K562 (cell line): ENCODE results near the gene SLMAP. TPM values are rescaled to one million over a fixed set of nuclear protein-coding genes. Genes with fewer than 3 reads are reported as not detected.
A peak's percentile ranks its signal among the peaks of the same experiment; 100 is the strongest.
"Not testable (repeated sequence)": the region's sequence is repeated elsewhere in the genome, so short reads cannot be mapped to it uniquely, and the experiment has no call there.

Experiments used
- ATAC-seq: fragments of 200-7000 bp; cut with Tn5 transposase; 3 replicates; pipeline ENCODE4 v1.9.1; 2020; ENCODE audit warnings: moderate library complexity
- BruUV-seq: library from RNA; stranded (reverse); fragments of 400-500 nt; replicated peaks from 2 replicates; lab custom pipeline; 2021; lab: Mats Ljungman, UMichigan
- CTCF ChIA-PET: fragments of 300-600 bp; formaldehyde crosslinking; extraction: SDS; loops from one replicate; lab custom pipeline; 2021; ENCODE audit warnings: low intra/inter-chr PET ratio; lab: Yijun Ruan, JAX
- POLR2A ChIA-PET: fragments of 300-600, 350-650 bp; sonication (Branson Sonifier 250); formaldehyde crosslinking; extraction: SDS; loops from one replicate; lab custom pipeline; 2021; ENCODE audit warnings: antibody characterized with exemption, inconsistent platforms; lab: Yijun Ruan, JAX
- DNase-seq, 4 experiments: peaks; one replicate each; pipeline versions ENCODE4 v3.0.0 to v3.0.0-alpha.2; 2011 to 2018; ENCODE audit warnings: low spot score in 3 of 4, mixed read lengths in 3 of 4; ENCODE audit errors: extremely low read depth in 1 of 4
- FAIRE-seq: peaks from 2 replicates; lab custom pipeline; 2011; peaks lifted over from hg19 to GRCh38; lab: Jason Lieb, UNC
- H2AFZ ChIP-seq: 2 replicates; pipeline ENCODE4 v1.6.0; 2011; ENCODE audit warnings: low read depth, low read length, control low read depth, inconsistent platforms
- H3K27ac ChIP-seq: fragments of 200-600 bp; 3 replicates; pipeline ENCODE4 v1.8.0; 2011; ENCODE audit warnings: low read depth, mild to moderate bottlenecking, control low read depth, inconsistent platforms, low read length, moderate library complexity, mixed read lengths; ENCODE audit errors: extremely low read depth
- H3K27me3 ChIP-seq, 2 experiments: fragments of 300-600 bp in 1 of 2; 2 replicates in 1 of 2; 3 replicates in 1 of 2; pipeline versions ENCODE4 v1.6.0 to v1.8.0; 2011; ENCODE audit warnings: inconsistent platforms in 2 of 2, low read length in 2 of 2, mild to moderate bottlenecking in 1 of 2, mixed read lengths in 1 of 2, moderate library complexity in 1 of 2; ENCODE audit not compliant: control insufficient read depth in 2 of 2, insufficient read depth in 2 of 2
- H3K36me3 ChIP-seq: fragments of 300-600 bp; 3 replicates; pipeline ENCODE4 v1.8.0; 2011; ENCODE audit warnings: mild to moderate bottlenecking, low read length, inconsistent platforms; ENCODE audit not compliant: control insufficient read depth, insufficient read depth
- H3K4me1 ChIP-seq, 2 experiments: fragments of 200-600 bp in 1 of 2; replicated peaks in 1 of 2; 2 replicates in 1 of 2; 3 replicates in 1 of 2; pipeline versions ENCODE4 v1.5.1 to v1.8.0; 2011; ENCODE audit warnings: inconsistent platforms in 2 of 2, low read length in 2 of 2, mild to moderate bottlenecking in 1 of 2, mixed read lengths in 1 of 2, moderate library complexity in 1 of 2; ENCODE audit not compliant: control insufficient read depth in 2 of 2, insufficient read depth in 2 of 2
- H3K4me2 ChIP-seq: 2 replicates; pipeline ENCODE4 v1.6.1; 2011; ENCODE audit warnings: low read length, control low read depth, inconsistent platforms, mixed read lengths; ENCODE audit not compliant: insufficient read depth
- H3K4me3 ChIP-seq: fragments of 200-600 bp; sonication (generic), shearing (Covaris generic); 2 replicates; pipeline ENCODE4 v1.5.1; 2016; ENCODE audit warnings: control low read depth, inconsistent platforms
- H3K79me2 ChIP-seq: fragments of 200-600 bp; 3 replicates; pipeline ENCODE4 v1.8.0; 2011; ENCODE audit warnings: low read length, inconsistent platforms; ENCODE audit not compliant: control insufficient read depth, insufficient read depth
- H3K9ac ChIP-seq, 2 experiments: 2 replicates each; pipeline versions ENCODE4 v1.6.0 to v1.6.1; 2011; ENCODE audit warnings: low read depth in 2 of 2, low read length in 2 of 2, control low read depth in 1 of 2, inconsistent platforms in 1 of 2, mild to moderate bottlenecking in 1 of 2, mixed read lengths in 1 of 2; ENCODE audit not compliant: insufficient read depth in 1 of 2
- H3K9me1 ChIP-seq: one replicate; pipeline ENCODE4 v1.6.0; 2011; ENCODE audit warnings: inconsistent platforms, mild to moderate bottlenecking, low read length, moderate library complexity; ENCODE audit not compliant: control insufficient read depth, insufficient read depth
- H3K9me3 ChIP-seq: replicated peaks from 2 replicates; pipeline ENCODE4 v1.5.1; 2011; ENCODE audit warnings: low read depth, low read length, inconsistent platforms; ENCODE audit not compliant: control insufficient read depth, insufficient read depth
- H4K20me1 ChIP-seq: replicated peaks from 2 replicates; pipeline ENCODE4 v1.6.1; 2011; ENCODE audit warnings: low read length, inconsistent platforms, mixed read lengths; ENCODE audit not compliant: control insufficient read depth, insufficient read depth
- KDM1A ChIP-seq, 2 experiments: fragments of 450-650 bp; IDR thresholded peaks; 2 replicates each; pipeline ENCODE4 v1.6.1; 2016; ENCODE audit warnings: mild to moderate bottlenecking in 2 of 2
- KDM5B ChIP-seq: fragments of 200-600 bp; sonication (generic); IDR thresholded peaks from 2 replicates; pipeline ENCODE4 v1.6.1; 2012; ENCODE audit warnings: low read depth, mild to moderate bottlenecking, moderate library complexity, low read length, control low read depth, inconsistent platforms; ENCODE audit not compliant: insufficient replicate concordance
- NCOA6 ChIP-seq: fragments of 450-650 bp; IDR thresholded peaks from 2 replicates; pipeline ENCODE4 v1.6.1; 2017; ENCODE audit warnings: mild to moderate bottlenecking
- PHF21A ChIP-seq: fragments of 450-650 bp; IDR thresholded peaks from 2 replicates; pipeline ENCODE4 v1.6.1; 2017; ENCODE audit warnings: low read depth, borderline replicate concordance
- ZNF146 ChIP-seq: IDR thresholded peaks from one replicate; pipeline ENCODE4 v1.6.1; 2018; ENCODE audit warnings: missing compliant biosample characterization; ENCODE audit not compliant: unreplicated experiment
- ZNF311 ChIP-seq: fragments of 250-450 bp; sonication (Bioruptor Pico); IDR thresholded peaks from 2 replicates; pipeline ENCODE4 v1.4.0; 2020; ENCODE audit warnings: mild to moderate bottlenecking, moderate library complexity
- WGBS: fragments of 100-300 bp; shearing (Covaris generic); methylation state at CpG from one replicate; pipeline ENCODE4 v1.1.6; 2016; ENCODE audit warnings: low coverage, mixed read lengths; ENCODE audit not compliant: insufficient coverage; ENCODE audit errors: missing lambda C conversion rate; 5-methylcytosine and 5-hydroxymethylcytosine counted together
- in situ Hi-C: fragments of 300-500 bp; cut with MboI; formaldehyde crosslinking; loops from 4 replicates; pipeline ENCODE4 v1.15.0; 2018; ENCODE audit warnings: inconsistent platforms, mixed read lengths
- intact Hi-C: fragments of 100-400 bp; cut with micrococcal nuclease; formaldehyde crosslinking; loops from 2 replicates; pipeline ENCODE4 v1.14.2; 2022
- polyA plus RNA-seq, 8 experiments: library from polyadenylated mRNA; depleted of rRNA in 4 of 8; stranded (reverse) in 5 of 8; unstranded in 3 of 8; fragments of >200 nt; fragmentation: Nextera tagmentation in 2 of 8; fragmentation: Illumina TruSeq in 1 of 8; extraction: Ambion mirVana in 2 of 8; extraction: Trizol in 1 of 8; gene quantifications; 2 replicates each; pipeline versions ENCODE4 v1.2.1 to v1.2.3, GENCODE V29; 2011 to 2014; ENCODE audit warnings: inconsistent platforms in 1 of 8, missing spikeins in 1 of 8
- total RNA-seq, 7 experiments: library from RNA; depleted of rRNA in 6 of 7; stranded (reverse); fragments of >200 nt in 6 of 7; fragmentation: Illumina TruSeq in 2 of 7; extraction: Trizol in 2 of 7; gene quantifications; 2 replicates each; pipeline versions ENCODE4 v1.2.1 to v1.2.3, GENCODE V29; 2011 to 2021; ENCODE audit warnings: low replicate concordance in 1 of 7
- TF ChIP-seq, protein P1 (sequence below): IDR thresholded peaks from 2 replicates; pipeline ENCODE4 v1.6.1; 2016; ENCODE audit warnings: missing genetic modification characterization, missing compliant biosample characterization

The SLMAP gene
- total and polyA plus RNA-seq, 9 of the 15 experiments (the other 6 are each of a cell fraction or from before 2014, with no cell fraction given) = 12.1 to 50.7 (median 28.3) TPM

DNA sequence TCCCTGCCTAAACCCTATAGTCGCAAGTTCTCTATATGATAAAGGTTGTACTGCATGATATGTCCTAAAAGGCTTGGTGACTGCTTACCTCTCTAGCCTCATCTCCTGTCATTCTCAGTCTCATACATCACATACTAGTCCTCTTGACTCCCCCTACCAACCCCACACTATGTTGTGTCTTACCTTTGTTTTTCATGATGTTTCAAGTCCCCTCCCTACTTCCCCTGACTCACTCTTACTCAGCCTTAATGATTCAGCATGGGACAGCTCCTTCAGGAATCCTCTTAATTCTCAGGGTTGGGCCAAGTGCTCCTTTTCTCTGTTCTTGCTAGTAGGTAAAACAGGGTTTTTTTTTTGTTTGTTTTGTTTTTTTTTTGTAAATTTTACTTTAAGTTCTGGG lies 49.6 kb downstream of the SLMAP start (continued):
- TF ChIP-seq, protein P1, sequence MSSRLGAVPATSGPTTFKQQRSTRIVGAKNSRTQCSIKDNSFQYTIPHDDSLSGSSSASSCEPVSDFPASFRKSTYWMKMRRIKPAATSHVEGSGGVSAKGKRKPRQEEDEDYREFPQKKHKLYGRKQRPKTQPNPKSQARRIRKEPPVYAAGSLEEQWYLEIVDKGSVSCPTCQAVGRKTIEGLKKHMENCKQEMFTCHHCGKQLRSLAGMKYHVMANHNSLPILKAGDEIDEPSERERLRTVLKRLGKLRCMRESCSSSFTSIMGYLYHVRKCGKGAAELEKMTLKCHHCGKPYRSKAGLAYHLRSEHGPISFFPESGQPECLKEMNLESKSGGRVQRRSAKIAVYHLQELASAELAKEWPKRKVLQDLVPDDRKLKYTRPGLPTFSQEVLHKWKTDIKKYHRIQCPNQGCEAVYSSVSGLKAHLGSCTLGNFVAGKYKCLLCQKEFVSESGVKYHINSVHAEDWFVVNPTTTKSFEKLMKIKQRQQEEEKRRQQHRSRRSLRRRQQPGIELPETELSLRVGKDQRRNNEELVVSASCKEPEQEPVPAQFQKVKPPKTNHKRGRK = no peak
- TF ChIP-seq PHF21A (no peak), ZNF311 (CRISPR knock-in tag) (no peak), NCOA6 (no peak), KDM5B (no peak)

DNA sequence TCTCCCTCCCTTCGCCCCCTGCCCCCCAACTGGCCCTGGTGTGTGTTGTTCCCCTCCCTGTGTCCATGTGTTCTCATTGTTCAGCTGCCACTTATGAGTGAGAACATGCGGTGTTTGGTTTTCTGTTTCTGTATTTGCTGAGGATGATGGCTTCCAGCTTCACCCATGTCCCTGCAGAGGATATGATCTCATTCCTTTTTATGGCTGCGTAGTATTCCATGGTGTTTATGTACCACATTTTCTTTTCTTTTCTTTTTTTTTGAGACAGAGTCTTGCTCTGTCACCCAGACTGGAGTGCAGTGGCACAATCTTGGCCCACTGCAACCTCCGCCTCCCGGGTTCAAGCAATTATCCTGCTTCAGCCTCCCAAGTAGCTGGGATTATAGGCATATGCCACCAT lies 50.1 kb downstream of the SLMAP start:
- FAIRE-seq, H3K9ac ChIP-seq, ATAC-seq, H2AFZ ChIP-seq, in situ Hi-C loops, H3K9me1 ChIP-seq, H3K4me3 ChIP-seq, BruUV-seq, H3K27me3 ChIP-seq, H3K9me3 ChIP-seq, DNase-seq, H3K36me3 ChIP-seq, intact Hi-C loops, CTCF ChIA-PET, H3K4me2 ChIP-seq: not testable (repeated sequence)
- peaks cover 79% of the 10 kb centered on the region for H3K79me2 ChIP-seq
- H3K4me1 ChIP-seq = peaks cover 12 to 22% of the 10 kb centered on the region in 2 experiments; a peak in 4 of 5 replicates
- POLR2A ChIA-PET = interaction anchor here (0.7 to 1.0 kb wide), 2 partner anchors 15 to 31 kb away, joined by 3 read pairs; no protein-coding TSS in a partner anchor
- WGBS = 80% methylated on average over 4 of the region's 5 CpGs
- peak; percentile 91 for TF ChIP-seq ZNF146 (CRISPR knock-in tag)
- peak in 1 of 2 experiments; percentile 17; a peak in 1 of 4 replicates for TF ChIP-seq KDM1A (IDR thresholded peaks at IDR 0.05)
- H3K27ac ChIP-seq = peak overlapping the region; percentile 50; the same call in 1 of the 3 replicates
- H4K20me1 ChIP-seq = peaks cover 11% of the 10 kb centered on the region; the same call in 1 of the 2 replicates
